DND-41 (cell line): ENCODE data around the gene PCLO.

Source experiments
- ATAC-seq: fragments of 200-7000 bp; cut with Tn5 transposase; 3 replicates; pipeline ENCODE4 v1.9.1; 2021; ENCODE audit warnings: low read depth; ENCODE audit not compliant: insufficient read depth
- DNase-seq: peaks from one replicate; pipeline ENCODE4 v3.0.0-alpha.2; 2020
- H2AFZ ChIP-seq: 2 replicates; pipeline ENCODE4 v1.6.0; 2012; ENCODE audit warnings: low read depth, low read length
- H3K27ac ChIP-seq: 2 replicates; pipeline ENCODE4 v1.5.1; 2012; ENCODE audit warnings: low read length, inconsistent platforms
- H3K27me3 ChIP-seq: fragments of 200-600 bp; sonication (generic); 2 replicates; pipeline ENCODE4 v1.6.0; 2012; ENCODE audit warnings: low read length, mild to moderate bottlenecking, inconsistent platforms; ENCODE audit not compliant: insufficient read depth, poor library complexity
- H3K36me3 ChIP-seq: 2 replicates; pipeline ENCODE4 v1.5.1; 2012; ENCODE audit warnings: low read length, inconsistent platforms; ENCODE audit not compliant: insufficient read depth
- H3K4me1 ChIP-seq: 2 replicates; pipeline ENCODE4 v1.5.1; 2012; ENCODE audit warnings: mild to moderate bottlenecking, low read length; ENCODE audit not compliant: insufficient read depth
- H3K4me2 ChIP-seq: 2 replicates; pipeline ENCODE4 v1.6.0; 2012; ENCODE audit warnings: mild to moderate bottlenecking, moderate library complexity, low read length, inconsistent platforms; ENCODE audit not compliant: insufficient read depth
- H3K4me3 ChIP-seq, 2 experiments: fragments of 200-600 bp in 1 of 2; shearing (Covaris generic) in 1 of 2; 2 replicates each; pipeline ENCODE4 v1.5.1; 2012 to 2016; ENCODE audit warnings: inconsistent platforms in 2 of 2, low read length in 2 of 2, mild to moderate bottlenecking in 2 of 2, low read depth in 1 of 2, moderate library complexity in 1 of 2
- H3K79me2 ChIP-seq: 2 replicates; pipeline ENCODE4 v1.6.0; 2012; ENCODE audit warnings: low read length, inconsistent platforms; ENCODE audit not compliant: insufficient read depth
- H3K9ac ChIP-seq: 2 replicates; pipeline ENCODE4 v1.6.0; 2012; ENCODE audit warnings: low read depth, mild to moderate bottlenecking, inconsistent platforms, low read length, moderate library complexity
- H3K9me3 ChIP-seq: 2 replicates; pipeline ENCODE4 v1.5.1; 2012; ENCODE audit warnings: low read length, moderate library complexity, mild to moderate bottlenecking, inconsistent platforms; ENCODE audit not compliant: insufficient read depth, severe bottlenecking
- H4K20me1 ChIP-seq: 2 replicates; pipeline ENCODE4 v1.6.0; 2012; ENCODE audit warnings: low read length; ENCODE audit not compliant: insufficient read depth
- CTCF ChIP-seq: IDR thresholded peaks from 2 replicates; pipeline ENCODE4 v1.5.1; 2012; ENCODE audit warnings: borderline replicate concordance, low read length, moderate library complexity, mild to moderate bottlenecking; ENCODE audit not compliant: poor library complexity, severe bottlenecking; ENCODE audit errors: extremely low read depth
- EZH2 ChIP-seq: IDR thresholded peaks from 3 replicates; pipeline ENCODE4 v1.6.1; 2012; ENCODE audit warnings: borderline replicate concordance, low read depth, mild to moderate bottlenecking, moderate library complexity, low read length, inconsistent platforms; ENCODE audit not compliant: severe bottlenecking

Gene PCLO

GRCh38 chr7:82741493-82741892, 421.2 kb downstream of the PCLO start:
- TF ChIP-seq EZH2 = no peak
- TF ChIP-seq CTCF = no peak
- Histone ChIP-seq H3K4me1 (no peaks in the 10 kb centered on the region), H3K36me3 (no peaks in the 10 kb centered on the region), H3K9ac (no peak overlapping the region), H4K20me1 (no peaks in the 10 kb centered on the region), H3K4me3 (no peak overlapping the region), H3K79me2 (no peaks in the 10 kb centered on the region), H2AFZ (no peak overlapping the region), H3K27ac (no peak overlapping the region), H3K4me2 (no peak overlapping the region), H3K27me3 (no peaks in the 10 kb centered on the region), H3K9me3 (no peaks in the 10 kb centered on the region)
- DNase-seq (no peak), ATAC-seq (no peak)

- Histone ChIP-seq H3K4me2 (no peak overlapping the region), H3K4me1 (no peaks in the 10 kb centered on the region), H2AFZ (no peak overlapping the region), H4K20me1 (no peaks in the 10 kb centered on the region), H3K9ac (no peak overlapping the region), H3K9me3 (no peaks in the 10 kb centered on the region), H3K27ac (no peak overlapping the region), H3K79me2 (no peaks in the 10 kb centered on the region), H3K36me3 (no peaks in the 10 kb centered on the region), H3K27me3 (no peaks in the 10 kb centered on the region), H3K4me3 (no peak overlapping the region)
- DNase-seq (peak; percentile 35), ATAC-seq (no peak; the same call in 2 of the 3 replicates)
- TF ChIP-seq CTCF (peak; percentile 59), EZH2 (no peak)
Observed at GRCh38 chr7:82740246-82740848, 422.3 kb downstream of the PCLO start.

GRCh38 chr7:82736633-82737032, 426.1 kb downstream of the PCLO start:
- H3K9me3 ChIP-seq = no peaks in the 10 kb centered on the region
- no peaks in the 10 kb centered on the region for H4K20me1 ChIP-seq
- H3K36me3 ChIP-seq = no peaks in the 10 kb centered on the region
- H3K4me3 ChIP-seq = no peak overlapping the region
- DNase-seq = no peak
- H3K79me2 ChIP-seq = no peaks in the 10 kb centered on the region
- H3K9ac ChIP-seq = no peak overlapping the region
- H3K4me1 ChIP-seq = no peaks in the 10 kb centered on the region
- no peak overlapping the region for H3K27ac ChIP-seq
- ATAC-seq = no peak
- H2AFZ ChIP-seq = no peak overlapping the region
- H3K4me2 ChIP-seq = no peak overlapping the region
- no peaks in the 10 kb centered on the region for H3K27me3 ChIP-seq
- TF ChIP-seq EZH2 = no peak
- TF ChIP-seq CTCF = no peak
